ENCODE results near the gene SARDH.

SARDH gene

DNA sequence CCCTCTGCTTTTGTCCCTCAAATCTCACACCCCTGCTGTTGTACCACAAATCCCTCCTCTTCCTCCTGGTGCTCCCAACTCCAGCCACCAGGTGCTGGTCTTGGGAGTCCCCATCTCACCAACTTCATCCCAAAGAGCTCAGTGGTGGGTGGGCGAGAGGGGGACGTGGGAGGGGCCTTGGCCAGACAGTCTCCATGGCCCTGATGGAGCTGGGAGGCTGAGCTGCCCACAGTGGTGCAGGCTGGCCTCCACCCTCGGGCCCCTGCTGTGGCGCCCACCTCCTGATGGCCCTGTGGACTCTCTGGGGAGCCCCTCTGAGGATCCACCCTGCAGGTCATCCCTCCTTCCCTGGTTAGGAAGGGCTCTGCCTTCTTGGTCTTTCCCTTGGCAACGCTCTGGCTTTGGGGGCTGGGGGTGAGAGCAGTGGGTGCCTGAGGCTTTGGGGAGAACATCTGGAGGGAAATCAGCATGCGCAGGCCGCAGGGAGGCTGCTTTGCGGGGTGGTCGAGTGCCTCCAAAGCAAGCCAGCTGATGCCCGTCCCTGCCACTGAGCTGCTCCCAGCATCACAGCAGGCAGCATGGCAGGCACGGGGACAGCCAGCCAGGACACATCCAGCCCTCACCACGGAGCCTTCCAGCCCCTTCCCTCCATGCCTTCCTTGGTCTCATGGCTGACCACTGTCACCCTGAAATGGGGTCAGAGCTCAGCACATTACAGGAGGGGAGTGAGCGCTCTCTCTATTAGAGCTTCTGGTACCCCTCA is 121.3 kb downstream of the SARDH start:
- Histone ChIP-seq H3K36me3 (replicated peaks) (no peaks in the 10 kb centered on the region), H3K27ac (no peak overlapping the region), H3K27me3 (replicated peaks) (peaks cover 53% of the 10 kb centered on the region), H3K4me3 (ENCODE audit: low read depth, low read length) (no peak overlapping the region)
- in situ Hi-C loops (cut with HindIII; ENCODE audit: low pct_ligation_motif_present, low sequenced_read_pairs): no loop called here
- no peak for TF ChIP-seq CTCF (IDR thresholded peaks at IDR 0.05; ENCODE audit: low read depth, low read length, missing control alignments)
- no peak for DNase-seq

GRCh38 chr9:133615606-133616188 is 122.5 kb downstream of the SARDH start:
- no peak for TF ChIP-seq CTCF (IDR thresholded peaks at IDR 0.05; ENCODE audit: low read depth, low read length, missing control alignments)
- H3K4me3 ChIP-seq (ENCODE audit: low read depth, low read length): no peak overlapping the region
- H3K27me3 ChIP-seq (replicated peaks): peaks cover 50% of the 10 kb centered on the region
- H3K36me3 ChIP-seq (replicated peaks): no peaks in the 10 kb centered on the region
- no peak overlapping the region for H3K27ac ChIP-seq
- DNase-seq: no peak
- in situ Hi-C loops (cut with HindIII; ENCODE audit: low pct_ligation_motif_present, low sequenced_read_pairs): no loop called here

DNA sequence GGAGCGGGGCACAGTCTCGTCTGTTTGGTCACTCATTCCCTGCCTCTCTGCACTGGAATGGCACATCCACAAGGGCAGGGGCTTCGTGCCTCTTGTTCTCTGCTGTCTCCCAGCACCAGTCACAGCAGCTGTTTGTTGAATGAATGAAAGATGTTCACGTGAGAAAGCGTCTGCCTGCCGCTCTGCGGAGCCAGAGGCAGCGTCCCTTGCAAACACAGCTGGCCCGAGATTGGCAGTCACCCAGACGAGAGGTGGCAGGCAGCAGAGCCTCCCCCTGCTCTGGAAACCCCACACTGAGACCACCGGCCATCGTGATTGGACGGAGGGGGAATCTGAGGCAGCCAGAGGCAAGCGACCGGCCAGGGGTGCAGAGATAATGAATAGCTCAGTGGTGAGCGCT is 123.0 kb downstream of the SARDH start:
- Histone ChIP-seq H3K36me3 (replicated peaks) (no peaks in the 10 kb centered on the region), H3K27me3 (replicated peaks) (peaks cover 50% of the 10 kb centered on the region), H3K27ac (no peak overlapping the region), H3K4me3 (ENCODE audit: low read depth, low read length) (no peak overlapping the region)
- DNase-seq: no peak
- TF ChIP-seq CTCF (IDR thresholded peaks at IDR 0.05; ENCODE audit: low read depth, low read length, missing control alignments): no peak
- in situ Hi-C loops (cut with HindIII; ENCODE audit: low pct_ligation_motif_present, low sequenced_read_pairs): no loop called here

GRCh38 chr9:133614678-133615077 is 123.5 kb downstream of the SARDH start:
- in situ Hi-C loops (cut with HindIII; ENCODE audit: low pct_ligation_motif_present, low sequenced_read_pairs): no loop called here
- TF ChIP-seq CTCF (IDR thresholded peaks at IDR 0.05; ENCODE audit: low read depth, low read length, missing control alignments): no peak
- H3K27me3 ChIP-seq (replicated peaks): peaks cover 52% of the 10 kb centered on the region
- no peak for DNase-seq
- H3K36me3 ChIP-seq (replicated peaks): no peaks in the 10 kb centered on the region
- H3K4me3 ChIP-seq (ENCODE audit: low read depth, low read length): no peak overlapping the region
- H3K27ac ChIP-seq: no peak overlapping the region

GRCh38 chr9:133614056-133614455 is 124.1 kb downstream of the SARDH start:
- no peak for DNase-seq
- no peaks in the 10 kb centered on the region for H3K36me3 ChIP-seq (replicated peaks)
- H3K4me3 ChIP-seq (ENCODE audit: low read depth, low read length): no peak overlapping the region
- no peak for TF ChIP-seq CTCF (IDR thresholded peaks at IDR 0.05; ENCODE audit: low read depth, low read length, missing control alignments)
- peaks cover 52% of the 10 kb centered on the region for H3K27me3 ChIP-seq (replicated peaks)
- no peak overlapping the region for H3K27ac ChIP-seq
- in situ Hi-C loops (cut with HindIII; ENCODE audit: low pct_ligation_motif_present, low sequenced_read_pairs): no loop called here
